ENCODE results near the gene ZNF169.
"Not testable (repeated sequence)": the region's sequence is repeated elsewhere in the genome, so short reads cannot be mapped to it uniquely, and the experiment has no call there.

Gene ZNF169

DNA sequence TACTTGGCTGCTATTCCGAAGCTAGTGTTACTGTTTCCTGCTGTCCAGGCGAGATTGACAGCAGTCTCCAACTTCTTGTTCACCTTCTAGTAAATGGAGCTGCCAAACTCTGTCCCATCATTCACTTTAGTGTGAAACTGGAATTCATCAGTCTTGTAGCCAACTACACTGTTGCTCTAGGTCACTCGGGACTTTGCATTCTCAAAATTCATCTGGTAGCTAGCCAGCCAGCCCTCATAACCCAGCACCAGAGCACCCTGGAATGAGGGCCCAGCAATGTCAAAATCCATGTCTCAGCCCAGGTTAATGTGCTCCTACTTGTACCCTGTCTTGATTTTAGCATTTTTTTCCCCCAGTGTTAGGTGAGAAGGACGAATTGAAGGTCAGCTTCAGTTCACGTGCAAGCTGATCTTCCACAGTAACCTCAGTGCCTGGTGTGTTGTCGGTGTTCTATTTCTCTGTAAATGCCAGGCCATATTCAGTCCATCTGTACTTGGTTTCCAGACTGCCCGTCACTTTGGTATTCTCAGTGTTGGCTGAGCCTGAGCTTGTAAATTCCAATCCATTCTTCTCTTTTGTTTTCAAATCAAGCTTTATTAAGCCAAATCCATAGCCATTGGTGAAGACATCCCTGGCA lies 28.9 kb downstream of the ZNF169 start:
- no peak for DNase-seq (ENCODE audit: low read depth)

GRCh38 chr9:94289691-94290090 lies 30.6 kb downstream of the ZNF169 start:
- DNase-seq (ENCODE audit: low read depth), result no peak

GRCh38 chr9:94298949-94299599 lies 40.0 kb downstream of the ZNF169 start:
- no peak for DNase-seq (ENCODE audit: low read depth)

GRCh38 chr9:94300470-94301301 lies 41.6 kb downstream of the ZNF169 start:
- DNase-seq (ENCODE audit: low read depth), result no peak

DNA sequence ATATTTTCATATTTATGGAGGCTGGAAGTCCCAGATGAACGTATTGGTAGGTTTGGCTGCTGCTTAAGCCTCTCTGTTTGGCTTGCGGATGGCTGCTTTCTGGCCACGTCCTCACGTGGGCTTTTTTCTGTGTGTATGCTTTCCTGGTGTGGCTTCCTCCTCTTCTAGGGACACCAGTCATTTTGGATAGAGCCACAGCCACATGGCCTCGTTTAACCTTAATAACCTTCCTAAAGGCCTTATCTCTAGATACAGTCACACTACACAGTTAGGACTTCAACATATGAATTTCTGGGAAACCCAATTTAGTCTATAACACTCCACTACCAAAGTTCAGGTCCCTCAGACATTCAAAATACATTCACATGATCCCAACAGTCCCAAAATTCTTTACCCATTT lies 42.5 kb downstream of the ZNF169 start:
- no peak for DNase-seq (ENCODE audit: low read depth)

- DNase-seq (ENCODE audit: low read depth), result no peak
These were observed 43.3 kb downstream of the ZNF169 start for GRCh38 chr9:94302426-94302825.

DNA sequence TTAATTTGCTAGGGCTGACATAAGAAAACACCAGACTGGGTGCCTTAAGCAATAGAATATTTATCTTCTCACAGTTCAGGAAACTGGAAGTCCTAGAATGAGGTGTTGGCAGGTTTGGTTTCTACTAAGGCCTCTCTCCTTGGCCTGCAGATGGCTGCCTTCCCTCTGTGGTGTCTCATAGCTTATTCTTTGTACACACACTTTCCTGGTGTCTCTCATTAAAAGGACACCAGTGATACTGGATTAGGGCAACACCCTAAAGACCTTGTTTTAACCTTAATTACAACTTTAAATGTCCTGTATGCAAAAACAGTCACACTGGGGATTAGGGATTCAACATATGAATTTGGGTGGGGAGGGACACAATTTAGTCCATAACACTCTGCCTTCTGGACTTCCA lies 44.2 kb downstream of the ZNF169 start:
- DNase-seq (ENCODE audit: low read depth), result no peak

- DNase-seq (ENCODE audit: low read depth), result not testable (repeated sequence)
These were observed 56.2 kb downstream of the ZNF169 start for GRCh38 chr9:94315034-94315984.

DNA sequence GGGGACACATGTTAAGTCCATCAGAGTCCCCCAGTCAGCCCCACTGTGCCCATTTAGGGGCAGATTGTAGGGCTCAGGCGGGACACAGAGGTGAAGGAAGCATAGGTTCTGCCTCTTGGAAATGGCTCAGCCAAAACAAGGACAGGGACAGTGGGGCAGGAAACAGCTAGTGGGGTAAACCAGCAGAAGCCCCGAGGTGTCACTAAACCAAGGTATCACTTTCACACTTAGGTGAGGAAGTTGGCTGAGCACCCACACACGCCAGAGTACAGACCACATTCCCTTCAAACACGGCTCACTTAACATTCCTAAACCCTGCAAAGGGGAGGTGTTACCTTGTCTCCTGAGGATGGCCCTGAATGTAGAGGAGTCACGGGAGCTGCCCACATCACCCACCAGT lies 57.1 kb downstream of the ZNF169 start:
- not testable (repeated sequence) for DNase-seq (ENCODE audit: low read depth)

DNA sequence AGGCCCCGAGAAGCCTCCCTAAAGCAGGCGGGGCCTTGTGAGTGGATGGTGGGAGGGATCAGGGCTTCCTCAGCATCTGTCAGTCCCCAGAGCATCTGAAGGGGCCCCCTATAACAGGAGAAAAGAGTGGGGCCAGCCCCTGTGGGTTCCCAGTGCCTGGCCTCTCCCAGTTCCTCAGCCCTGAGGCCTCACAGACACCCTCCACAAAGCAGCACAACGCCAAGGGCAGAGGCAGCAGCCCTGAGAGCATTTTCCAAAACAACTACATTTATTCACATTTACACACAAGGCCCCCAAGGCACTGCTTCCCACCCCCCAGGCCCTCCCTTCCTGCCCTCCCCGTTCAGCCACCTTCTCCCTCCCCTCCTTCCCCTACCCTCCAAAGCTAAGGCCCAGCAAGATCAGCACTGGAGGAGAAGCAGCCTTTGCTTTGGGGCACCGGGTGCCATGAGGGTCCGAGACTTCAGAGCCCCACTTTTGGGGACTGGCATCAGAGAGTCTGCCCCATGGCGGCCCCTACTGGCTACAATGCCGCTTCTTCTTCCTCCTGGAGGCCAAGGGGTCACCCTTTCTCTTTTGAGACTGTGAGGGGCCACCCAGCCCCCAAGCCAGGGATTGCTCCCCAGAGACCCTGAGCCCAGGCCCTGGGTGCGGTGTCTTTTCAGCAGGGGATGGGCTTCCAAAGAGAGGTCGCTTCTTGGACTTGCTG lies 59.0 kb downstream of the ZNF169 start:
- DNase-seq (ENCODE audit: low read depth), result not testable (repeated sequence)

DNA sequence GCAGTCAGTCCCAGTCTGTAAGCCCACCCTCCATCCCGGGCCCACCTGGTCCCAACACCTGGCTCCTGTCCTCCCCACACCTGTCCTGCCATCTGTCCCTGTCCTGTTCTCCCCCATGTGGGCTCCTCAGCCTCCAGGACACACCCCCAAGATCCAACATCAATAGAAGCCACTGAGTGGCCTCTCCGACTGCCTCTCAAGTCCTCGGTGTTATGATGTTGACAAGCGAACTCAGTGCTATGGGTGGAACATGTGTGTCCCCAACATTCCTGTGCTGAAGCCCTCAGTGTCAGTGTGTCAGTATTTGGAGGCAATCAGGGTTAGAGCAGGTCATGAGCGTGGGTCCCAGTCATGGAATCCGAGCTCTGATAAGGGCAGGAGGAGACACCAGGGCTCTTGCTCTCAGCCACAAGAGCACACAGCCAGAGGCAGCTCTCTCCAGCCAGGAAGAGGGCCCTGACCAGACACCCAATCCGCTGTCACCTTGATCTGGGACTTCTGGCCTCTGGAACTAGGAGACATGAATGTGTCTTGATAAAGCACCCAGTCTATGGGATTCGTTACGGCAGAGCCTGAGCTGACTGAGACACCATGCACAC lies 63.3 kb downstream of the ZNF169 start:
- not testable (repeated sequence) for DNase-seq (ENCODE audit: low read depth)

DNA sequence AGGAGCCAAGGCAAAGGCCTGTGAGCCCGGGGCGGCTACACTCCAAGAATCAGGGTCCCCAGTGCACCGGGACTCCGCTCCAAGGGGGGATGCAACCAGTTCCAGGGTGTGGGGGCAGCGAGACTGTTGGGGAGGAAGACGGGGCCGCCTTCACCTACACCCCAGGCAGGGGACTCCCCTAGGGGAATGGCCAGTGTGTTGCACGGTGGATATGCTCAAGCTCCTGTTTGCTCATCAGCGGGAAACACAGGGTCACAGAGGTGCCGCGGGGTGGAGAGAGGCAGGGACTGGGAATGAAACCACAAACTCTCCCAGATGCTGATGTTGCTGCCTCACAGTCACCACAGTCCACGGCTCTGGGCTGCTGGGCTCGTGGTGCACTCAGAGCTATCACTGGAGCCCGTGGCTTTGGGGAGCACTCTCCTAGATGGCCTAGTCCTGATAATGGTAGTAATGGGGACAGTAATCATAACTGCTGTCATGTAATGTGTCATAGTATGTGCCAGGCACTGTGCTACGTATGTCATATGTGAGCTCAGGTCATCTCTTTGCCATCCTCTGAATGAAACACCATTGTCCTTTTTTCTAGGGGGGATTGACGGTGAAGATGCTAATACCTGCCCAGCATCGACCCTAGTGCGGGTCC lies 64.2 kb downstream of the ZNF169 start:
- DNase-seq (ENCODE audit: low read depth), result not testable (repeated sequence)

DNA sequence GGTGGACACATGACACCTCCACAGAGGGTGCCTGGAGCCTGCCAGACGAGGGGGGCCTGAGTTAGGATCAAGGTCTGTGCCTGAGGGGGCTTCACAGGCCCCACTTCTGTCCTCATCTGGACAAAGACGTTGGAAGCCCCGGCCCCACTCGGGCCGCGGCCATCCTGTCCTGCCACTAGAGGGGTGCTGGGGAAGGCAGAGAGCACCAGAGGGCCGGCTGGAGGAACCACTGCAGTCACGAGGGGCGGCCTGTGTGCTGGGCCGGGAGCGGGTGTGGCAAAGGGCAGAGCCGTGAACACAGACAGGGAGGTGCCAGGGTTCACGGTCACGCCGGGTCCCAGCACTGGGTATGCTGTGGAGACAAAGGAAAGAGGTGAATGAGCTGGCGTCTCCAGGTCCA lies 66.5 kb downstream of the ZNF169 start:
- not testable (repeated sequence) for DNase-seq (ENCODE audit: low read depth)

GRCh38 chr9:94328544-94328943 lies 69.4 kb downstream of the ZNF169 start, which contains the start of gene NUTM2F:
Gene NUTM2F (minus strand): TSS chr9:94328644. CDS start chr9:94328623, 21 bp downstream.
- not testable (repeated sequence) for DNase-seq (ENCODE audit: low read depth)

DNA sequence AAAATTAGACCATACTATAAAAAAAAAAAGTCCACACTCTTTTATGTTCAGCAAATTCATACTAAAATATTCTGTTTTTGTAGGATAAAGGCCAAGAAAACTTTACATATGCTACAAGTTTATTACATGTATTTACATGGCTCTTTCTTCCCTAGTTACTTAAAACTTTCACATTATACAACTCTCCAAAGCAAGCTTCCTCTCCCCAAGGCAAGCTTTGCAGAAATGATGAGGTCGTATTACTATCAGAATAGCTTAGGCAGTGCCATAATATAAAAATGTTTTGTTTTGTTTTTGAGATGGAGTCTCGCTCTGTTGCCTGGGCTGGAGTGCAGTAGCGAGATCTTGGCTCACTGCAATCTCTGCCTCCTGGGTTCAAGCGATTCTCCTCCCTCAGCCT lies 77.3 kb downstream of the ZNF169 start:
- not testable (repeated sequence) for DNase-seq (ENCODE audit: low read depth)

DNA sequence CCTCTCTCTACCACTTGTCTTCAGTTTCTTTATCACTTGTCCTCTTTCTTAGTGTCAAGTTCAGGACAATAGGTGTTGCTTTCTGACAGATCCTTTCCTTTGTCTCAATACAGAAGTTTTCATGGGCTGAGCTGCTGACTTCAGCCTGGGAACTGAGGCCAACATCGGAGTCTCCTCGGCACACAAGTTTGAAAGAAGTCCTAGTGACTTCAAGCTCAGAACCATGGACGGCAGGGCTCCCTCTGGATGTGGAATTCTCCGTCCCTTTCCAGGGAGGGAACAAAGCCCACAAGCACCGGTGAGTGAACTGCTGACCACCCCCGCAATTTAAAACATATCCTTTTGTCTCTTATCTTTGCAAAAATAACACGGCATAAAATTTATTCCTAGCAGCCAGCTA lies 79.6 kb downstream of the ZNF169 start:
- DNase-seq (ENCODE audit: low read depth), result not testable (repeated sequence)

DNA sequence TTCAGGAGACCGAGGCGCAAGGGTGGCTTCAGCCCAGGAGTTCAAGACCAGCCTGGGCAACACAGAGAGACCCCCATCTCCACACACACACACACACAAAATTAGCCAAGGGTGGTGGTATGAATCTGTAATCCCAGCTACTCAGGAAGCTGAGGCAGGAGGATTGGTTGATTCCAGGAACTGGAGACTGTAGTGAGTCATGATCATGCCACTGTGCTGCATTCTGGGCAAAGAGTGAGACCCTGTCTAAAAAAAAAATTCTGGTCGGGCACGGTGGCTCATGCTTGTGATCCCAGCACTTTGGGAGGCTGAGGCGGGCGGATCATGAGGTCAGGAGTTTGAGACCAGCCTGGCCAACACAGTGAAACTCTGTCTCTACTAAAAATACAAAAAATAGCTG lies 80.6 kb downstream of the ZNF169 start:
- not testable (repeated sequence) for DNase-seq (ENCODE audit: low read depth)

DNA sequence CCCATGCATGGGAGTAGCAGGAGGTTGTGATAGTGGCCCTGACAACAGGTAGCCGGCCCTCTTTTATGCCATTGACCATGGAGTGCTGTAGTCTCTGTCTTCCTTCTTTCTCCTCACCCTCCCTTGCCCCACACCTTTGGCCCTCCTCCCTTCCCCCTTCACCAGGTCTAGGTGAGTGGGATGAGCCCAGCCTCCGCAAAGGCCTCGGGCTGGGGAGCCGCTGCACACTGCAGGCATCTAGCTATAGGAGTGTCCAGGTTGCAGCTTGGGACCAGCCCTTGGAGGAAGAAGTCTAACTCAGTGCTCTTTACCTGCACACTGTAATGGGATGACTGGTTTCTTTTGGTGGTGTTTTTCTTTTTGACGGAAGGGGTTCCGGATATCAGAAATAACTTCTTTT lies 81.7 kb downstream of the ZNF169 start:
- DNase-seq (ENCODE audit: low read depth), result not testable (repeated sequence)

- DNase-seq (ENCODE audit: low read depth), result not testable (repeated sequence)
These were observed 82.6 kb downstream of the ZNF169 start for GRCh38 chr9:94341703-94342102.

DNA sequence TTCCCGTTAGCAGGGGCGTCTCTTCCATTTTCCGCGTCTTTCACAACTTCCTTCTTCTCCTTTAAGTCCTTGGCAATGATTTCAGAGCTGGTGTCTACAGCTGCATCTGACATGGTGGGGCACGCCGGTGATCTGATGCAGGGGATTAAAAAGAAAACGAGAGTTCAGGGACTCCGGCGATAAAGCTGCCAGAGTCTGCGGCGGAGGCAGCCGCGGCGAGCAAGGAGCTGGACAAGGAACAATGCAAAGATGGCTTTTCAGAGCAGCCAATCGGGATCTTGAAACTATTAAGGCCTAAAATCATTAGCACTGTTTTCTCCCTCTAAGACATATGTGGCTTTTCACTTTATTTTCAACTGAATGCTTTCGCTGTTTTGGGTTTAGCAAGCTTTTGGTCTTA lies 88.4 kb downstream of the ZNF169 start:
- not testable (repeated sequence) for DNase-seq (ENCODE audit: low read depth)

All from stimulated activated CD8-positive, alpha-beta memory T cell treated with anti-CD3 and anti-CD28 coated beads, Interleukin-4, amount 100 ng/mL, for 24 hours (primary cell).